Liver (tissue), 9 donors: ENCODE data around the gene KIFBP. TPM values are rescaled to one million over a fixed set of nuclear protein-coding genes. Genes with fewer than 3 reads are reported as not detected.
"Not testable (repeated sequence)": the region's sequence is repeated elsewhere in the genome, so short reads cannot be mapped to it uniquely, and the experiment has no call there.

Source experiments
- DNase-seq: peaks from one replicate; pipeline ENCODE4 v3.0.0-alpha.2; 2017; ENCODE audit warnings: low spot score
- H3K27ac ChIP-seq, 2 donors: one replicate each; pipeline ENCODE4 v1.7.0; 2013; ENCODE audit warnings: inconsistent platforms in 2 of 2, low read length in 2 of 2, control low read depth in 1 of 2, low read depth in 1 of 2, mild to moderate bottlenecking in 1 of 2
- H3K27me3 ChIP-seq, 4 donors: one replicate each; pipeline versions ENCODE4 v1.6.1 to v1.7.0; 2013; ENCODE audit warnings: low read length in 3 of 4, inconsistent platforms in 1 of 4, mild to moderate bottlenecking in 1 of 4, moderate library complexity in 1 of 4; ENCODE audit not compliant: control insufficient read depth in 4 of 4, insufficient read depth in 4 of 4
- H3K36me3 ChIP-seq, 4 donors: one replicate each; pipeline versions ENCODE4 v1.6.1 to v1.7.0; 2013; ENCODE audit warnings: low read length in 3 of 4, mild to moderate bottlenecking in 3 of 4, low read depth in 1 of 4, moderate library complexity in 1 of 4; ENCODE audit not compliant: control insufficient read depth in 4 of 4, insufficient read depth in 3 of 4
- H3K4me1 ChIP-seq, 4 donors: one replicate each; pipeline versions ENCODE4 v1.6.1 to v1.7.0; 2013; ENCODE audit warnings: low read length in 3 of 4, mild to moderate bottlenecking in 3 of 4, moderate library complexity in 1 of 4; ENCODE audit not compliant: control insufficient read depth in 4 of 4, insufficient read depth in 4 of 4
- H3K4me3 ChIP-seq, 3 donors: one replicate each; pipeline versions ENCODE4 v1.6.1 to v1.7.0; 2013; ENCODE audit warnings: low read length in 3 of 3, control low read depth in 1 of 3, low read depth in 1 of 3, mild to moderate bottlenecking in 1 of 3
- H3K9ac ChIP-seq, 2 donors: one replicate each; pipeline ENCODE4 v1.7.0; 2013; ENCODE audit warnings: low read length in 2 of 2, mild to moderate bottlenecking in 2 of 2, moderate library complexity in 2 of 2, control low read depth in 1 of 2, low read depth in 1 of 2
- H3K9me3 ChIP-seq, 4 donors: one replicate each; pipeline versions ENCODE4 v1.6.1 to v1.7.0; 2013; ENCODE audit warnings: low read length in 3 of 4; ENCODE audit not compliant: control insufficient read depth in 4 of 4
- EGR1 ChIP-seq, 2 donors: IDR thresholded peaks; 2 replicates each; pipeline ENCODE4 v1.6.1; 2016 to 2018; ENCODE audit warnings: antibody characterized with exemption in 2 of 2, low read depth in 2 of 2
- FOXA1 ChIP-seq: IDR thresholded peaks from 2 replicates; pipeline ENCODE4 v1.6.1; 2016; ENCODE audit warnings: antibody characterized with exemption
- FOXA2 ChIP-seq: IDR thresholded peaks from 2 replicates; pipeline ENCODE4 v1.6.1; 2016; ENCODE audit warnings: antibody characterized with exemption
- HNF4A ChIP-seq, 2 donors: conservative IDR thresholded peaks; 2 replicates each; pipeline ENCODE4 v1.6.1; 2016; ENCODE audit warnings: antibody characterized with exemption in 2 of 2, mild to moderate bottlenecking in 2 of 2
- HNF4G ChIP-seq: IDR thresholded peaks from 2 replicates; pipeline ENCODE4 v1.6.1; 2016; ENCODE audit warnings: antibody characterized with exemption
- JUND ChIP-seq, 2 donors: IDR thresholded peaks; 2 replicates each; pipeline ENCODE4 v1.6.1; 2016; ENCODE audit warnings: antibody characterized with exemption in 2 of 2
- NR2F2 ChIP-seq: IDR thresholded peaks from 2 replicates; pipeline ENCODE4 v1.6.1; 2016; ENCODE audit warnings: antibody characterized with exemption
- RAD21 ChIP-seq, 2 donors: IDR thresholded peaks; 2 replicates each; pipeline ENCODE4 v1.6.1; 2016; ENCODE audit warnings: antibody characterized with exemption in 2 of 2, mild to moderate bottlenecking in 2 of 2
- RXRA ChIP-seq, 2 donors: IDR thresholded peaks; 2 replicates each; pipeline ENCODE4 v1.6.1; 2017 to 2018; ENCODE audit warnings: antibody characterized with exemption in 2 of 2, mild to moderate bottlenecking in 1 of 2
- SP1 ChIP-seq: IDR thresholded peaks from 2 replicates; pipeline ENCODE4 v1.6.1; 2018; ENCODE audit warnings: antibody characterized with exemption, mild to moderate bottlenecking
- YY1 ChIP-seq: IDR thresholded peaks from 2 replicates; pipeline ENCODE4 v1.6.1; 2016; ENCODE audit warnings: antibody characterized with exemption, mild to moderate bottlenecking
- WGBS: extraction: QIAGEN DNeasy Blood & Tissue Kit; methylation state at CpG from one replicate; pipeline ENCODE4 v1.1.7; 2013; 5-methylcytosine and 5-hydroxymethylcytosine counted together
- polyA plus RNA-seq, 2 donors: library from polyadenylated mRNA; stranded (reverse) in 1 of 2; unstranded in 1 of 2; fragments of 200-250 nt in 1 of 2; fragments of >200 nt in 1 of 2; fragmentation: Nextera tagmentation in 1 of 2; extraction: Ambion mirVana in 1 of 2; gene quantifications; one replicate each; pipeline versions ENCODE4 v1.2.1 to v1.2.3, GENCODE V29; 2013 to 2015
- total RNA-seq, 2 donors: library from RNA; depleted of rRNA; stranded (reverse); fragments of >200 nt; gene quantifications; one replicate each; pipeline ENCODE4 v1.2.3, GENCODE V29; 2014
- TF ChIP-seq, protein P1 (sequence below): IDR thresholded peaks from 2 replicates; pipeline ENCODE4 v1.6.1; 2016; ENCODE audit warnings: antibody characterized with exemption
- TF ChIP-seq, protein P2 (sequence below): IDR thresholded peaks from 2 replicates; pipeline ENCODE4 v1.6.1; 2016; ENCODE audit warnings: antibody characterized with exemption
- TF ChIP-seq, protein P3 (sequence below): IDR thresholded peaks from 2 replicates; pipeline ENCODE4 v1.6.1; 2016; ENCODE audit warnings: antibody characterized with exemption, mild to moderate bottlenecking
- TF ChIP-seq, protein P4 (sequence below): IDR thresholded peaks from 2 replicates; pipeline ENCODE4 v1.6.1; 2016; ENCODE audit warnings: antibody characterized with exemption
- donor health status: healthy.
- donor health status: healthy.
- donor health status: healthy.
- donor health status: healthy.
- donor health status: healthy.

Gene KIFBP
- total and polyA plus RNA-seq, 4 donors: 5.7 to 11.2 (median 7.9) TPM

DNA sequence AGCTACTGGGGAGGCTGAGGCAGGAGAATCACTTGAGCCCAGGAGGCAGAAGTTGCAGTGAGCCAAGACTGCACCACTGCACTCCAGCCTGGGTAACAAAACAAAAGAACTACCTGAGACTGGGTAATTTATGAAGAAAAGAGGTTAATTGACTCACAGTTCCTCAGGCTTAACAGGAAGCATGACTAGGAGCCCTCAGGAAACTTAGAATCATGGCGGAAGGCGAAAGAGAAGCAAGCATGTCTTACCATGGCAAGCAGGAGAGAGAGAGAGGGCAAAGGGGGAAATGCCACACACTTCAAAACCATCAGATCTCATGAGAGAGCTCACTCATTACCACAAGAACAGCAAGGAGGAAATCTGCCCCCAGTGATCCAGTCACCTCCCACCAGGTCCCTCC is 24.2 kb downstream of the KIFBP start:
- H3K9ac ChIP-seq, H3K27ac ChIP-seq, H3K4me3 ChIP-seq, DNase-seq, H3K27me3 ChIP-seq, H3K9me3 ChIP-seq, H3K4me1 ChIP-seq: not testable (repeated sequence)
- peaks cover 0 to 24% (median 13%) of the 10 kb centered on the region in 4 donors for H3K36me3 ChIP-seq
- WGBS: 100% methylated on average over 2 of the region's 2 CpGs

DNA sequence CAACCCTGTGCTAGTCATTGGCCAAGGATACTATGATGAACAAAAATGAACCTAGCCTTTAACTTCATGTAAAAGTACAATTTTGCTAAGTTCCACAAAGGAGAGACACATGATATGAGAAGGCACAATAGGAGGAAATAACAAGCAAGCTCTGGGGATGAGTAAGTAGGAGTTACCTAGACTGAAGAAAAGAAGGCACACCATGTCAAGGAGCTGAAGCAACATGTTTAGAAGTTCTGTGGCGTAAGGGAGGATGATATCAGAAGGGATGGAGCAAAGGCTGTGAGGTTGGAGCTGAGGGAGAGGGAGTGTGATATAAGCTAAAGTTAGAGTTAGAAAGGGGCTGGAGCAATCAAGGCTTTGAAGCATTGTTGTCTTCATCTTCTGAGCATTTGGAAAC is 25.6 kb downstream of the KIFBP start:
- DNase-seq: no peak
- Histone ChIP-seq H3K4me3 (no peak overlapping the region), H3K4me1 (no peaks in the 10 kb centered on the region), H3K27me3 (no peaks in the 10 kb centered on the region), H3K9me3 (no peaks in the 10 kb centered on the region), H3K27ac (no peak overlapping the region), H3K9ac (no peak overlapping the region), H3K36me3 (peaks cover 0 to 24% (median 14%) of the 10 kb centered on the region in 4 donors)
- TF ChIP-seq RAD21 (IDR thresholded peaks at IDR 0.05) (no peak), HNF4A (conservative IDR thresholded peaks at IDR 0.05) (no peak), FOXA2 (no peak), JUND (IDR thresholded peaks at IDR 0.05) (no peak)
- TF ChIP-seq, protein P1, sequence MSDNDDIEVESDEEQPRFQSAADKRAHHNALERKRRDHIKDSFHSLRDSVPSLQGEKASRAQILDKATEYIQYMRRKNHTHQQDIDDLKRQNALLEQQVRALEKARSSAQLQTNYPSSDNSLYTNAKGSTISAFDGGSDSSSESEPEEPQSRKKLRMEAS: no peak
- TF ChIP-seq, protein P2, sequence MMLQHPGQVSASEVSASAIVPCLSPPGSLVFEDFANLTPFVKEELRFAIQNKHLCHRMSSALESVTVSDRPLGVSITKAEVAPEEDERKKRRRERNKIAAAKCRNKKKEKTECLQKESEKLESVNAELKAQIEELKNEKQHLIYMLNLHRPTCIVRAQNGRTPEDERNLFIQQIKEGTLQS: no peak
- WGBS: 94% methylated on average over 1 of the region's 1 CpG

DNA sequence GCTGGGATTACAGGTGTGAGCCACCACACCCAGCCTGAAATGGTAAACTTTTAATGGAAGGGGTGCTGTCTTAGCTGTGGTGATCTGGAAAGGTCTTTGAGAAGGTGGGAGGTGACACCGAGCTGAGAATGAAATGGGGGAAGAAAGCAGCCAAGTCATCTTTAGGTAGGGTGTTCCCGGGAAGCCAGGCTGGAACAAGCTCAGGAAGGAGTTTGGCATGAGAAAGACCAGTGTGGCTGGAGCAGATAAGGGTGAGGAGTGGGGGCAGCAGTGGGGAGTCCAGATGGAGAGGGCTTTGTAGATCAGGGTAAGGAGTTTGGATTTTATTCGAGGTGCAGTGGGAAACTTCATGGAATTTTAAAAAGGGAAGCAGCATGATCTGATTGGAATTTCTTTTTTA is 30.0 kb downstream of the KIFBP start:
- WGBS: 79% methylated on average over 3 of the region's 3 CpGs
- H3K4me1 ChIP-seq: no peaks in the 10 kb centered on the region
- peaks cover 0 to 20% (median 12%) of the 10 kb centered on the region in 4 donors for H3K36me3 ChIP-seq
- H3K9me3 ChIP-seq: no peaks in the 10 kb centered on the region
- no peak overlapping the region for H3K27ac ChIP-seq
- H3K9ac ChIP-seq: no peak overlapping the region
- DNase-seq: no peak
- no peaks in the 10 kb centered on the region for H3K27me3 ChIP-seq
- H3K4me3 ChIP-seq: no peak overlapping the region
- TF ChIP-seq, protein P3, sequence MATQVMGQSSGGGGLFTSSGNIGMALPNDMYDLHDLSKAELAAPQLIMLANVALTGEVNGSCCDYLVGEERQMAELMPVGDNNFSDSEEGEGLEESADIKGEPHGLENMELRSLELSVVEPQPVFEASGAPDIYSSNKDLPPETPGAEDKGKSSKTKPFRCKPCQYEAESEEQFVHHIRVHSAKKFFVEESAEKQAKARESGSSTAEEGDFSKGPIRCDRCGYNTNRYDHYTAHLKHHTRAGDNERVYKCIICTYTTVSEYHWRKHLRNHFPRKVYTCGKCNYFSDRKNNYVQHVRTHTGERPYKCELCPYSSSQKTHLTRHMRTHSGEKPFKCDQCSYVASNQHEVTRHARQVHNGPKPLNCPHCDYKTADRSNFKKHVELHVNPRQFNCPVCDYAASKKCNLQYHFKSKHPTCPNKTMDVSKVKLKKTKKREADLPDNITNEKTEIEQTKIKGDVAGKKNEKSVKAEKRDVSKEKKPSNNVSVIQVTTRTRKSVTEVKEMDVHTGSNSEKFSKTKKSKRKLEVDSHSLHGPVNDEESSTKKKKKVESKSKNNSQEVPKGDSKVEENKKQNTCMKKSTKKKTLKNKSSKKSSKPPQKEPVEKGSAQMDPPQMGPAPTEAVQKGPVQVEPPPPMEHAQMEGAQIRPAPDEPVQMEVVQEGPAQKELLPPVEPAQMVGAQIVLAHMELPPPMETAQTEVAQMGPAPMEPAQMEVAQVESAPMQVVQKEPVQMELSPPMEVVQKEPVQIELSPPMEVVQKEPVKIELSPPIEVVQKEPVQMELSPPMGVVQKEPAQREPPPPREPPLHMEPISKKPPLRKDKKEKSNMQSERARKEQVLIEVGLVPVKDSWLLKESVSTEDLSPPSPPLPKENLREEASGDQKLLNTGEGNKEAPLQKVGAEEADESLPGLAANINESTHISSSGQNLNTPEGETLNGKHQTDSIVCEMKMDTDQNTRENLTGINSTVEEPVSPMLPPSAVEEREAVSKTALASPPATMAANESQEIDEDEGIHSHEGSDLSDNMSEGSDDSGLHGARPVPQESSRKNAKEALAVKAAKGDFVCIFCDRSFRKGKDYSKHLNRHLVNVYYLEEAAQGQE: no peak
- TF ChIP-seq SP1 (no peak), FOXA2 (no peak)
- TF ChIP-seq, protein P1: no peak

DNA sequence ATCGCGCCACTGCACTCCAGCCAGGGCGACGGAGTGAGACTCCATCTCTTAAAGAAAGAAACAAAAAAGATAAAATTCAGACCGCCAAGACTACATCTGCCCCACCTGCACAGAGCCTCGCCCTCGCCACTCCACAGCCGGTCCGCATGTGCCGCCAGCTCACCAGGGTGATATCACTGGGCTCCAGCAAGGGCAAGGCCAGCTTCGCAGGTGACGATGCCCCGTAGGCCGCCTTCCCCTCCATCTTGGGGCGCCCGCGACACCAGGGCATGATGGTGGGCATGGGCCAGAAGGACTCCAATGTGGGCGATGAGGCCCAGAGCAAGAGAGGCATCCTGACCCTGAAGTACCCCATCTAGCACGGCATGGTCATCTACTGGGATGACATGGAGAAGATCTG is 34.0 kb downstream of the KIFBP start:
- WGBS: 98% methylated on average over 19 of the region's 19 CpGs
- no peaks in the 10 kb centered on the region for H3K4me1 ChIP-seq
- no peak overlapping the region for H3K27ac ChIP-seq
- peaks cover 0 to 4% (median 0%) of the 10 kb centered on the region in 4 donors for H3K36me3 ChIP-seq
- no peak overlapping the region for H3K4me3 ChIP-seq
- no peaks in the 10 kb centered on the region for H3K9me3 ChIP-seq
- no peaks in the 10 kb centered on the region for H3K27me3 ChIP-seq
- no peak overlapping the region for H3K9ac ChIP-seq
- no peak for DNase-seq
- no peak for TF ChIP-seq JUND (IDR thresholded peaks at IDR 0.05)
- no peak for TF ChIP-seq EGR1 (IDR thresholded peaks at IDR 0.05; ENCODE audit: low read depth in 2 of 2)
- TF ChIP-seq, protein P3: no peak
- TF ChIP-seq HNF4G: no peak
- TF ChIP-seq FOXA1: no peak
- TF ChIP-seq SP1: no peak
- TF ChIP-seq YY1: no peak
- TF ChIP-seq, protein P4, sequence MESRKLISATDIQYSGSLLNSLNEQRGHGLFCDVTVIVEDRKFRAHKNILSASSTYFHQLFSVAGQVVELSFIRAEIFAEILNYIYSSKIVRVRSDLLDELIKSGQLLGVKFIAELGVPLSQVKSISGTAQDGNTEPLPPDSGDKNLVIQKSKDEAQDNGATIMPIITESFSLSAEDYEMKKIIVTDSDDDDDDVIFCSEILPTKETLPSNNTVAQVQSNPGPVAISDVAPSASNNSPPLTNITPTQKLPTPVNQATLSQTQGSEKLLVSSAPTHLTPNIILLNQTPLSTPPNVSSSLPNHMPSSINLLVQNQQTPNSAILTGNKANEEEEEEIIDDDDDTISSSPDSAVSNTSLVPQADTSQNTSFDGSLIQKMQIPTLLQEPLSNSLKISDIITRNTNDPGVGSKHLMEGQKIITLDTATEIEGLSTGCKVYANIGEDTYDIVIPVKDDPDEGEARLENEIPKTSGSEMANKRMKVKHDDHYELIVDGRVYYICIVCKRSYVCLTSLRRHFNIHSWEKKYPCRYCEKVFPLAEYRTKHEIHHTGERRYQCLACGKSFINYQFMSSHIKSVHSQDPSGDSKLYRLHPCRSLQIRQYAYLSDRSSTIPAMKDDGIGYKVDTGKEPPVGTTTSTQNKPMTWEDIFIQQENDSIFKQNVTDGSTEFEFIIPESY: no peak
- no peak for TF ChIP-seq HNF4A (conservative IDR thresholded peaks at IDR 0.05)
- TF ChIP-seq NR2F2: no peak
- TF ChIP-seq RXRA (IDR thresholded peaks at IDR 0.05): no peak
